HEK293T (cell line): Measurements from ENCODE around the gene MRGPRF.

Experiments
- CTCF ChIA-PET: fragments of 350-600 bp; formaldehyde crosslinking; extraction: SDS; loops from one replicate; lab custom pipeline; 2021; ENCODE audit warnings: antibody characterized with exemption, inconsistent platforms; lab: Yijun Ruan, JAX
- POLR2A ChIA-PET: fragments of 350-600 bp; formaldehyde crosslinking; extraction: SDS; loops from one replicate; lab custom pipeline; 2020; ENCODE audit warnings: antibody characterized with exemption, inconsistent platforms; lab: Yijun Ruan, JAX
- DNase-seq: peaks from one replicate; pipeline ENCODE4 v3.0.0; 2012; ENCODE audit warnings: mixed read lengths; ENCODE audit errors: extremely low spot score
- ARNT ChIP-seq: fragments of 450-650 bp; IDR thresholded peaks from 2 replicates; pipeline ENCODE4 v1.6.1; 2017; ENCODE audit warnings: mild to moderate bottlenecking
- BHLHE40 ChIP-seq: fragments of 450-650 bp; IDR thresholded peaks from 2 replicates; pipeline ENCODE4 v1.6.1; 2016; ENCODE audit warnings: mild to moderate bottlenecking, moderate library complexity, borderline replicate concordance
- CTBP1 ChIP-seq: fragments of 450-650 bp; IDR thresholded peaks from 2 replicates; pipeline ENCODE4 v1.6.1; 2016; ENCODE audit warnings: borderline replicate concordance
- ELF4 ChIP-seq: fragments of 450-650 bp; IDR thresholded peaks from 2 replicates; pipeline ENCODE4 v1.6.1; 2017; ENCODE audit warnings: antibody characterized with exemption
- FOXA1 ChIP-seq: fragments of 450-650 bp; IDR thresholded peaks from 2 replicates; pipeline ENCODE4 v1.6.1; 2016; ENCODE audit warnings: mild to moderate bottlenecking
- FOXK2 ChIP-seq: fragments of 450-650 bp; IDR thresholded peaks from 2 replicates; pipeline ENCODE4 v1.6.1; 2016; ENCODE audit warnings: mild to moderate bottlenecking
- FOXM1 ChIP-seq: fragments of 450-650 bp; IDR thresholded peaks from 2 replicates; pipeline ENCODE4 v1.6.1; 2017; ENCODE audit warnings: mild to moderate bottlenecking, borderline replicate concordance
- HDGF ChIP-seq: fragments of 450-650 bp; IDR thresholded peaks from 2 replicates; pipeline ENCODE4 v1.6.1; 2017; ENCODE audit warnings: antibody characterized with exemption, borderline replicate concordance
- L3MBTL2 ChIP-seq: fragments of 450-650 bp; conservative IDR thresholded peaks from 2 replicates; pipeline ENCODE4 v1.6.1; 2016; ENCODE audit warnings: mild to moderate bottlenecking
- LEF1 ChIP-seq: fragments of 450-650 bp; IDR thresholded peaks from 2 replicates; pipeline ENCODE4 v1.6.1; 2017; ENCODE audit warnings: mild to moderate bottlenecking, borderline replicate concordance
- NFRKB ChIP-seq: fragments of 450-650 bp; IDR thresholded peaks from 2 replicates; pipeline ENCODE4 v1.6.1; 2016; ENCODE audit warnings: mild to moderate bottlenecking, moderate library complexity
- PKNOX1 ChIP-seq: fragments of 450-650 bp; IDR thresholded peaks from 2 replicates; pipeline ENCODE4 v1.6.1; 2016
- SP1 ChIP-seq: fragments of 450-650 bp; IDR thresholded peaks from 2 replicates; pipeline ENCODE4 v1.6.1; 2017
- SUZ12 ChIP-seq: fragments of 450-650 bp; IDR thresholded peaks from 2 replicates; pipeline ENCODE4 v1.6.1; 2016; ENCODE audit warnings: mild to moderate bottlenecking
- TARDBP ChIP-seq: fragments of 450-650 bp; IDR thresholded peaks from 2 replicates; pipeline ENCODE4 v1.6.1; 2016
- ZNF384 ChIP-seq: fragments of 450-650 bp; IDR thresholded peaks from 2 replicates; pipeline ENCODE4 v1.6.1; 2016

MRGPRF gene

GRCh38 chr11:69035150-69035945 lies 22.3 kb upstream of the MRGPRF start:
- CTCF ChIA-PET = no interaction called here
- TF ChIP-seq PKNOX1 (no peak), ZNF384 (no peak)

GRCh38 chr11:69034123-69034867 lies 21.2 kb upstream of the MRGPRF start:
- TF ChIP-seq SUZ12 = no peak
- TF ChIP-seq ARNT = no peak
- TF ChIP-seq SP1 = no peak
- TF ChIP-seq LEF1 = no peak
- TF ChIP-seq PKNOX1 = no peak
- TF ChIP-seq TARDBP = no peak
- TF ChIP-seq HDGF = no peak
- no peak for TF ChIP-seq ELF4
- no peak for TF ChIP-seq FOXA1
- no peak for TF ChIP-seq CTBP1
- no peak for TF ChIP-seq BHLHE40
- TF ChIP-seq FOXM1 = no peak
- TF ChIP-seq FOXK2 = no peak
- POLR2A ChIA-PET = interaction anchor here (0.9 to 1.8 kb wide), 4 partner anchors 10 to 45 kb away, joined by 3 to 6 read pairs (median 4); partner anchors contain the start of gene TPCN2
- CTCF ChIA-PET = no interaction called here
- no peak for DNase-seq

More at GRCh38 chr11:69035150-69035945, 22.3 kb upstream of the MRGPRF start:
- POLR2A ChIA-PET = interaction anchor here (1.1 to 1.2 kb wide), 2 partner anchors 13 to 44 kb away, joined by 3 to 5 read pairs; partner anchors contain the start of gene TPCN2
- DNase-seq = no peak

- DNase-seq = no peak
- POLR2A ChIA-PET = interaction anchor here (1.8 kb wide), 1 partner anchor 15 kb away, joined by 6 read pairs; the partner anchor contains the start of gene TPCN2
- no peak for TF ChIP-seq SUZ12
- TF ChIP-seq ELF4 = no peak
- no peak for TF ChIP-seq HDGF
- no peak for TF ChIP-seq BHLHE40
- TF ChIP-seq ZNF384 = no peak
- no peak for TF ChIP-seq SP1
- TF ChIP-seq FOXM1 = no peak
- TF ChIP-seq L3MBTL2 = no peak
- no peak for TF ChIP-seq FOXA1
- no peak for TF ChIP-seq PKNOX1
- no peak for TF ChIP-seq CTBP1
- CTCF ChIA-PET = no interaction called here
Observed at GRCh38 chr11:69033431-69033830, 20.4 kb upstream of the MRGPRF start.

GRCh38 chr11:69032833-69033232 lies 19.8 kb upstream of the MRGPRF start:
- ChIA-PET CTCF (no interaction called here), POLR2A (interaction anchor here (1.8 kb wide), 1 partner anchor 16 kb away, joined by 6 read pairs; the partner anchor contains the start of gene TPCN2)
- no peak for DNase-seq
- TF ChIP-seq LEF1 (no peak), HDGF (no peak), ELF4 (no peak), L3MBTL2 (no peak)

GRCh38 chr11:69030301-69030700 lies 17.3 kb upstream of the MRGPRF start:
- CTCF ChIA-PET = no interaction called here

More at GRCh38 chr11:69030301-69030700, 17.3 kb upstream of the MRGPRF start:
- POLR2A ChIA-PET = no interaction called here
- DNase-seq = no peak
- TF ChIP-seq BHLHE40 (no peak), L3MBTL2 (no peak), NFRKB (no peak), FOXA1 (no peak), SP1 (no peak), TARDBP (no peak), FOXM1 (no peak), SUZ12 (no peak), CTBP1 (no peak), HDGF (no peak), FOXK2 (no peak), ZNF384 (no peak), LEF1 (no peak), ELF4 (no peak), ARNT (no peak), PKNOX1 (no peak)
